ENCODE results near the gene TRIM2.

The TRIM2 gene

GRCh38 chr4:153387981-153388380 is 183.7 kb downstream of the TRIM2 start:
- DNase-seq (ENCODE audit: low read depth) = no peak
- TF ChIP-seq CTCF (IDR thresholded peaks at IDR 0.05; ENCODE audit: low read depth, low read length, missing control alignments) = no peak
- H3K4me3 ChIP-seq (ENCODE audit: low read depth, low read length) = no peak overlapping the region

Data from GM12864 (cell line).